CD4-positive, CD25-positive, alpha-beta regulatory T cell (primary cell): Measurements from ENCODE around the gene ADORA2A. TPM values are rescaled to one million over a fixed set of nuclear protein-coding genes. Genes with fewer than 3 reads are reported as not detected.

Experiments
- ATAC-seq, 2 donors: fragments of 150-1000 bp; cut with Tn5 transposase; one replicate each; pipeline ENCODE4 v1.10.0; 2021; ENCODE audit warnings: low read depth in 2 of 2, moderate number of reproducible peaks in 2 of 2, moderate library complexity in 1 of 2
- DNase-seq, 3 donors: peaks; one replicate each; pipeline versions ENCODE4 v3.0.0 to v3.0.0-alpha.2; 2012 to 2022; ENCODE audit warnings: mixed read lengths in 1 of 3
- H3K27ac ChIP-seq: one replicate; pipeline ENCODE4 v1.7.0; 2013; ENCODE audit warnings: mild to moderate bottlenecking, low read length; ENCODE audit not compliant: insufficient read depth, poor library complexity, severe bottlenecking
- H3K27me3 ChIP-seq: one replicate; pipeline ENCODE4 v1.7.0; 2013; ENCODE audit warnings: low read length; ENCODE audit not compliant: control insufficient read depth, insufficient read depth
- H3K36me3 ChIP-seq: one replicate; pipeline ENCODE4 v1.7.0; 2013; ENCODE audit warnings: mild to moderate bottlenecking, low read length, moderate library complexity; ENCODE audit not compliant: control insufficient read depth, insufficient read depth
- H3K4me1 ChIP-seq: 2 replicates; pipeline ENCODE4 v1.7.0; 2013; ENCODE audit warnings: mild to moderate bottlenecking, low read length; ENCODE audit not compliant: insufficient read depth, control insufficient read depth, poor library complexity, severe bottlenecking
- H3K4me3 ChIP-seq: one replicate; pipeline ENCODE4 v1.7.0; 2013; ENCODE audit warnings: low read depth, mild to moderate bottlenecking, low read length, moderate library complexity
- H3K9me3 ChIP-seq, 2 experiments: 1 replicate in 1 of 2; 2 replicates in 1 of 2; pipeline ENCODE4 v1.7.0; 2013; ENCODE audit warnings: low read length in 2 of 2, mild to moderate bottlenecking in 1 of 2, moderate library complexity in 1 of 2; ENCODE audit not compliant: control insufficient read depth in 2 of 2
- H3K27ac Mint-ChIP-seq, 3 donors: one replicate each; pipeline ENCODE4 v1.8.0; 2020 to 2022; ENCODE audit warnings: mild to moderate bottlenecking in 3 of 3, mixed read lengths in 3 of 3, moderate library complexity in 2 of 3
- H3K27me3 Mint-ChIP-seq: one replicate; pipeline ENCODE4 v1.8.0; 2022; ENCODE audit warnings: mild to moderate bottlenecking, mixed read lengths
- H3K36me3 Mint-ChIP-seq: one replicate; pipeline ENCODE4 v1.8.0; 2020; ENCODE audit warnings: mixed read lengths
- H3K4me1 Mint-ChIP-seq, 4 donors: one replicate each; pipeline ENCODE4 v1.8.0; 2020 to 2022; ENCODE audit warnings: mixed read lengths in 4 of 4, mild to moderate bottlenecking in 1 of 4
- H3K4me3 Mint-ChIP-seq, 4 donors: one replicate each; pipeline ENCODE4 v1.8.0; 2020 to 2022; ENCODE audit warnings: mild to moderate bottlenecking in 4 of 4, mixed read lengths in 4 of 4, moderate library complexity in 3 of 4
- H3K9me3 Mint-ChIP-seq, 7 donors: one replicate each; pipeline ENCODE4 v1.8.0; 2020 to 2022; ENCODE audit warnings: mixed read lengths in 7 of 7, mild to moderate bottlenecking in 3 of 7, moderate library complexity in 2 of 7
- polyA plus RNA-seq, 4 donors: library from polyadenylated mRNA; unstranded; fragments of 300-500 nt; fragmentation: Illumina TruSeq; gene quantifications; one replicate each; pipeline ENCODE4 v1.2.3, GENCODE V29; 2021
- total RNA-seq: library from RNA; stranded (reverse); gene quantifications from one replicate; pipeline ENCODE4 v1.2.3, GENCODE V29; 2022

The ADORA2A gene
- total and polyA plus RNA-seq, 5 donors from 2014 or later: 31.2 to 101 (median 91.8) TPM

GRCh38 chr22:24437741-24438328 is 10.4 kb downstream of the ADORA2A start:
- Histone ChIP-seq H3K36me3 (peaks cover 67% of the 10 kb centered on the region), H3K27ac (peak overlapping the region; percentile 36), H3K27me3 (no peaks in the 10 kb centered on the region), H3K4me3 (no peak overlapping the region), H3K4me1 (peaks cover 69% of the 10 kb centered on the region), H3K9me3 (no peaks in the 10 kb centered on the region)
- H3K4me1 Mint-ChIP-seq: peaks cover 16 to 89% (median 50%) of the 10 kb centered on the region in 4 donors
- H3K27ac Mint-ChIP-seq: peak overlapping the region in 2 of 3 donors; percentile 79 to 90
- H3K4me3 Mint-ChIP-seq: peak overlapping the region; percentile 5 to 53 (median 22)
- H3K27me3 Mint-ChIP-seq: no peaks in the 10 kb centered on the region
- DNase-seq (peak in 1 of 3 donors; percentile 33), ATAC-seq (no peak)
- peaks cover 34% of the 10 kb centered on the region for H3K36me3 Mint-ChIP-seq
- H3K9me3 Mint-ChIP-seq: peaks cover 0 to 1% (median 0%) of the 10 kb centered on the region in 7 donors

- Histone ChIP-seq H3K4me3 (no peak overlapping the region), H3K36me3 (peaks cover 75% of the 10 kb centered on the region), H3K27me3 (no peaks in the 10 kb centered on the region), H3K9me3 (no peaks in the 10 kb centered on the region), H3K27ac (no peak overlapping the region), H3K4me1 (peaks cover 45% of the 10 kb centered on the region)
- no peaks in the 10 kb centered on the region for H3K27me3 Mint-ChIP-seq
- peaks cover 16 to 81% (median 47%) of the 10 kb centered on the region in 4 donors for H3K4me1 Mint-ChIP-seq
- ATAC-seq (peak in 1 of 2 donors; percentile 27), DNase-seq (peak in 1 of 3 donors; percentile 26)
- H3K36me3 Mint-ChIP-seq: peaks cover 31% of the 10 kb centered on the region
- peak overlapping the region in 2 of 3 donors; percentile 64 to 68 for H3K27ac Mint-ChIP-seq
- peak overlapping the region in 1 of 4 donors; percentile 90 for H3K4me3 Mint-ChIP-seq
- H3K9me3 Mint-ChIP-seq: peaks cover 0 to 1% (median 0%) of the 10 kb centered on the region in 7 donors
These were observed 12.9 kb downstream of the ADORA2A start for GRCh38 chr22:24440270-24440717.

- Mint-ChIP-seq H3K4me1 (peaks cover 16 to 75% (median 43%) of the 10 kb centered on the region in 4 donors), H3K36me3 (peaks cover 31% of the 10 kb centered on the region), H3K27me3 (no peaks in the 10 kb centered on the region), H3K9me3 (peaks cover 0 to 1% (median 0%) of the 10 kb centered on the region in 7 donors), H3K4me3 (peak overlapping the region in 1 of 4 donors; percentile 71), H3K27ac (peak overlapping the region in 2 of 3 donors; percentile 64 to 68)
- Histone ChIP-seq H3K36me3 (peaks cover 70% of the 10 kb centered on the region), H3K4me1 (peaks cover 39% of the 10 kb centered on the region), H3K27ac (no peak overlapping the region), H3K4me3 (no peak overlapping the region), H3K27me3 (no peaks in the 10 kb centered on the region), H3K9me3 (no peaks in the 10 kb centered on the region)
- DNase-seq: no peak
- no peak for ATAC-seq
These were observed 13.5 kb downstream of the ADORA2A start for GRCh38 chr22:24440718-24441405.

- peaks cover 31% of the 10 kb centered on the region for H3K4me1 ChIP-seq
- Mint-ChIP-seq H3K4me1 (peaks cover 16 to 67% (median 42%) of the 10 kb centered on the region in 4 donors), H3K27ac (peak overlapping the region; percentile 8 to 64 (median 59)), H3K36me3 (peaks cover 30% of the 10 kb centered on the region), H3K27me3 (no peaks in the 10 kb centered on the region), H3K4me3 (peak overlapping the region in 1 of 4 donors; percentile 71), H3K9me3 (peaks cover 0 to 1% (median 0%) of the 10 kb centered on the region in 7 donors)
- DNase-seq (no peak), ATAC-seq (no peak)
- no peaks in the 10 kb centered on the region for H3K9me3 ChIP-seq
- H3K36me3 ChIP-seq: peaks cover 67% of the 10 kb centered on the region
- no peak overlapping the region for H3K27ac ChIP-seq
- no peaks in the 10 kb centered on the region for H3K27me3 ChIP-seq
- no peak overlapping the region for H3K4me3 ChIP-seq
These were observed 14.3 kb downstream of the ADORA2A start for GRCh38 chr22:24441406-24442351.

- Mint-ChIP-seq H3K4me3 (no peak overlapping the region), H3K36me3 (peaks cover 27% of the 10 kb centered on the region), H3K27me3 (no peaks in the 10 kb centered on the region), H3K27ac (peak overlapping the region; percentile 8 to 59 (median 56)), H3K9me3 (peaks cover 0 to 1% (median 0%) of the 10 kb centered on the region in 7 donors), H3K4me1 (peaks cover 16 to 60% (median 40%) of the 10 kb centered on the region in 4 donors)
- Histone ChIP-seq H3K4me3 (no peak overlapping the region), H3K9me3 (no peaks in the 10 kb centered on the region), H3K4me1 (peaks cover 24% of the 10 kb centered on the region), H3K36me3 (peaks cover 61% of the 10 kb centered on the region), H3K27ac (no peak overlapping the region), H3K27me3 (no peaks in the 10 kb centered on the region)
- no peak for DNase-seq
- no peak for ATAC-seq
These were observed 14.9 kb downstream of the ADORA2A start for GRCh38 chr22:24442352-24442744.

- ATAC-seq (no peak), DNase-seq (no peak)
- Mint-ChIP-seq H3K4me1 (peaks cover 4 to 48% (median 32%) of the 10 kb centered on the region in 4 donors), H3K9me3 (peaks cover 0 to 1% (median 0%) of the 10 kb centered on the region in 7 donors), H3K4me3 (peak overlapping the region in 1 of 4 donors; percentile 16), H3K36me3 (peaks cover 22% of the 10 kb centered on the region), H3K27me3 (no peaks in the 10 kb centered on the region), H3K27ac (peak overlapping the region in 2 of 3 donors; percentile 56)
- Histone ChIP-seq H3K9me3 (no peaks in the 10 kb centered on the region), H3K27ac (no peak overlapping the region), H3K4me3 (no peak overlapping the region), H3K27me3 (no peaks in the 10 kb centered on the region), H3K4me1 (peaks cover 13% of the 10 kb centered on the region), H3K36me3 (peaks cover 48% of the 10 kb centered on the region)
These were observed 16.3 kb downstream of the ADORA2A start for GRCh38 chr22:24443668-24444067.

GRCh38 chr22:24444251-24444650 is 16.9 kb downstream of the ADORA2A start:
- Mint-ChIP-seq H3K4me3 (no peak overlapping the region), H3K9me3 (peaks cover 0 to 1% (median 0%) of the 10 kb centered on the region in 7 donors), H3K4me1 (peaks cover 4 to 46% (median 31%) of the 10 kb centered on the region in 4 donors), H3K27me3 (no peaks in the 10 kb centered on the region), H3K36me3 (peaks cover 25% of the 10 kb centered on the region), H3K27ac (no peak overlapping the region)
- ATAC-seq (no peak), DNase-seq (no peak)
- H3K4me1 ChIP-seq: peaks cover 13% of the 10 kb centered on the region
- no peaks in the 10 kb centered on the region for H3K9me3 ChIP-seq
- H3K27ac ChIP-seq: no peak overlapping the region
- no peaks in the 10 kb centered on the region for H3K27me3 ChIP-seq
- H3K36me3 ChIP-seq: peaks cover 46% of the 10 kb centered on the region
- H3K4me3 ChIP-seq: no peak overlapping the region
